HG02571 (cell line): ENCODE data around the gene SLC39A13.

ENCODE experiments used
- ATAC-seq: cut with Tn5 transposase; IDR thresholded peaks from one replicate; pipeline ENCODE4 v1.9.1; 2021; ENCODE audit warnings: mild to moderate bottlenecking, moderate library complexity; ENCODE audit not compliant: unreplicated experiment

SLC39A13 gene

DNA sequence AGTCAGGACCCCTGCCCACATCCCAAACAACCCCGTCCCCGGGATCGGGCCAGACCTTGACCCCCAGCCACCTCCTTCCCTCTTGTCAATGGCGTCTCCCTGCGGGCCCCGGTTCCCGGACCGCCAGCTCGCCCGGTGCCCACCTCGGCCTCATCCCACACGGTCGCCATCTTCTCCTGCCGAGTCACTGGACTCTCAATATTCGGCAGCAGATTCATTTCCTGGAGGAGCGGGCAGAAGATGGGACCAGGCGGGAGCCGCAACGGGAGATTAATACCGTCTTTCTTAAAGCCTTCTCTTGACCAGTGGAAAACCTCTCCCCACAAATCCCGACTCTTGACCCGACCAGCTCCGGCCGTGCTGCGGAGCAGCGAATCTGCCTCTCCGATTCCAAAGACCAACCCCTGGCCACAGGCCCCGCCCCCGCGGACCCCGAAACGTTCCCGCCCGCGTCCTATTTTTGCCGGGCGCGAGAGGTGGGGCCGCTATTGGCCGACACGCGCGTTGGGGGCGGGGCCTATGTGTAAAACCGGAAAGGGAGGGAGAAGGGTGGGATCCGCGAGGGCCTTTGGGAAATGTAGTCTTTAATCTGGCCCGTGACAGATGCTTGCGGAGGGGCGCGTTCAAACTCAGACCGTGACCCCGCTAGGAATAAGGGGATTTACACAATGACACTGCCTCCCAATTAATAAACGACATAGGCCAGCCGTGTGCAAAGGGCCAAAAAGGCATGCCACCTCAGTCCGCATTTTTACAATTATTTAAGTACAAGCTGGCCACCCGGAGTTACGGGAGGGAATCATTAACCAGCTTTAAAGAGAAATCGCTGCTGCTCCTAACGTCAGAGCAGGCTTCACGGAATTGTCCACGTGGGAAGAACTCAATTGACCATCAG, 17.9 kb downstream of the SLC39A13 start, which contains the start of gene PSMC3:
Gene PSMC3 (minus strand): TSS at position 378 of the 895 bp plus-strand sequence. CDS start 160 bp downstream, at position 218.
- ATAC-seq, result peak; percentile 87

DNA sequence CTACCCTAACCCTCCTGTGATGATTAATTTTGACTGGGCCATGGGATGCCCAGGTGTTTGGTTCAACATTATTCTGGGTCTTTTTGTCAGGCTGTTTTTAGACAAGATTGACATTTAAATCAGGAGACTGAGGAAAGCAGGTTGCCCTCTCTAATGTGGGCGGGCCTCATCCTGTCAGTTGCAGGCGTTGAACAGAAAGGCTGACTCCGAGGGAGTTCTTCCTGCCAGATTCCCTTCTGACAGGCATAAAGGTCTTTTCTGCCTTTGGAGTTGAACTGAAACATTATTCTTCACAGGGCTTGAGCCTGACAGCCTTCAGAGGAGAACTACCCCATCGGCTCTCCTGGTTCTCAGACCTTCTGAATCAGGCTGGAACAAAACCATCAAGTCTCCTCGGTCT, 22.1 kb downstream of the SLC39A13 start:
- no peak for ATAC-seq

DNA sequence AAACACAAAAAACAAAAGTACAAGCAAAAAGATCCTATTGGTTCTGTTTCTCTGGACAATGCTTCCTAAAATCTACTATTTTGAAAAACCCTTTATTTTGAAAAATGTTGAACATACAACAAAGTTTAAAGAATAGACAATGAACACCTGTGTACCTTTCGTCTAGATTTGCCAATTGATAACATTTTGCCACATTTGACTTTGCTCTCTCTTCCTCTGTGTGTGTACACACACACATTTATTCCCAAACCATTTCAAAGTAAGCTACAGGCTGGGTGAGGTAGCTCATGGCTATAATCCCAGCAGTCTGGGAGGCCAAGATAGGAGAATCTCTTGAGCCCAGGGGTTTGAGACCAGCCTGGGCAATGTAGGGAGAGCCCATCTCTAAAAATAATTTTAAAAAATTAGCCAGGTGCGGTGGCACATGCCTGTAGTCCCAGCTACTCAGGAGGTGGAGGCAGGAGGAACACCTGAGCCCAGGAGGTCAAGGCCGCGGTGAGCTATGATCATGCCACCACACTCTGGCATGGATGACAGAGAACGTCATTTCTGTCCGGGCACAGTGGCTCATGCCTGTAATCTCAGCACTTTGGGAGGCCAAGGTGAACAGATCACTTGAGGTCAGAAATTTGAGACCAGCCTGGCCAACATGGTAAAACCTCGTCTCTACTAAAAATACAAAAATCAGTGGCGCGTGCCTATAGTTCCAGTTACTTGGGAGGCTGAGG, 23.1 kb downstream of the SLC39A13 start:
- ATAC-seq, result no peak

DNA sequence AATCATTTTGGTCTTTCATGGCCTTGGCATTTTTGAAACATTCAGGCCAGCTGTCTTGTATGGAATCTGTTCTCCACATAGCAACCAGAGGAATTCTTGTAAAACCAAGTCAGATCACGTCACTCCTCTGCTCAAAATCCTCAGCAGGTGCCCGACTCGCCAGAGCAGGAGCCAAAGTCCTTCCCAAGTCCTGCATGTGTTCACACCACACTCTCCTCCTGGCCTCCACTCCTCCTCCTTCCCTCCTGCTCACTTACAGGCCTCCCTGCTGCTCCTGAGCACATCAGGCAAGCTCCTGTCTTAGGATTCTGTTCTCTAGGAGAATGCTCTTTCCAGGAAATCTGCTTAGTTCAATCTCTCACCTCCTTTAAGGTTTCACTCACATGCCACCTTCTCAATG, 24.8 kb downstream of the SLC39A13 start:
- ATAC-seq, result no peak

DNA sequence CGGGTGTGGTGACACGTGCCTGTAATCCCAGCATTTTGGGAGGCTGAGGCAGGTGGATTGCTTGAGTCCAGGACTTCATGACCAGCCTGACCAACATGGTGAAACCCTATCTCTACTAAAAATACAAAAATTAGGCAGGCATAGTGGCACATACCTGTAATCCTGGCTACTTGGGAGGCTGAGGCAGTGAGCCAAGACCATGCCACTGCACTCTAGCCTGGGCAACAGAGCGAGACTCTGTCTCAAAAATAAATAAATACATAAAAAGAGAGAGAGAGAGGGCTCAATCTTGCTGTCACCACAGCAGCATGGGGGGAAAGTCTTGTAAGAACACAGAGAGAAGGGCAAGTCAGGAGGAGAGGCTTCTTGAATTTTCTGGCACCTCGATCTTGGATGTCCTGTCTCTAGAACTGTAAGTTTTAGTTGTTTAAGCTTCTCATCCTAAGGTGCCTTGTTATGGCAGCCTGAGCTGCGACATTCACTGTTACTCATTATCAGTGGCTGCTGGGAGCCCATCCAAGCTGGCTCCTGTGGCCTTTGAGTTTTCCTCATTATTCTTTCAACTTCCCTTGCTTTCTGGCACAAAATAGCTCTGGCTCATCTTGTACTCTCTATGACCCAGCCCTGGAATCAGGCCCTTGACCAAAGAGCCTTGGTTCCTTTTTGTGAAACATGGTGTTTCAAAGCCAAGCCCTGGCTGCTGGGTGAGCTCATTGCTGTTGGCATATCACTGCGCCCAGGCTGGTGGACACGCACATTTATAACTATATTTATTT, 25.8 kb downstream of the SLC39A13 start:
- ATAC-seq, result no peak

DNA sequence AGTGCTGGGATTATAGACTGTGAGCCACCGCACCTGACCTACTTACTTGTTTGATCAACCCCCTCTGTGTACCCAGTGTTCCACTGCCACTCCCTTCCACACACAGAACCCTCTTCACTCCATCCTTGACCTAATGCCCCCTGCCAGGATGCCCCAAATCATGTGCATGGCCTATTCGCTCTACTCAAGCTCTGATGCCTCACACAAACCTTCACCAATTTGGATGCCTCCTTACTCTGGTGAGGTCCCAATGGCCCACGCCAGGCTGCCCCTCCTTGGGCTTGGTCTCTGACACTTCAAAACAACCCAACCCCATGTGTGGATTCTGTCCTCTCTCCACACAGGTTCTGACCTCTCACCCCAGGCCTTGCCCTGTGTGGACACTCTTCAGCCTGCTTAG, 27.3 kb downstream of the SLC39A13 start:
- ATAC-seq, result no peak

DNA sequence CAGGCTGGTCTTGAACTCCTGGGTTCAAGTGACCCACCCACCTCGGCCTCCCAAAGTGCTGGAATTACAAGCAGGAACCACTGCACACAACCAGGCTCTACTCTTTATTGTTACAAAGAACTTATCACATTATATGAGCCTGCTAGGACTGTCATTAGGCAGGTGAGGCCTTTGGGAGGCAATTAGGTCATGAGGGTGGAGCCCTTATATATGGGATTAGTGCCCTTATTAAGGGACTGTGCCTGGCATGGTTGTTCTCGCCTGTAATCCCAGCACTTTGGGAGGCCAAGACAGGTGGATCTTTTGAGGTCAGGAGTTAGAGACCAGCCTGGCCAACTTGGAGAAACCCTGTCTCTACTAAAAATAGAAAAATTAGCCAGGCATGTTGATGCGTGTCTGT, 28.3 kb downstream of the SLC39A13 start:
- no peak for ATAC-seq

DNA sequence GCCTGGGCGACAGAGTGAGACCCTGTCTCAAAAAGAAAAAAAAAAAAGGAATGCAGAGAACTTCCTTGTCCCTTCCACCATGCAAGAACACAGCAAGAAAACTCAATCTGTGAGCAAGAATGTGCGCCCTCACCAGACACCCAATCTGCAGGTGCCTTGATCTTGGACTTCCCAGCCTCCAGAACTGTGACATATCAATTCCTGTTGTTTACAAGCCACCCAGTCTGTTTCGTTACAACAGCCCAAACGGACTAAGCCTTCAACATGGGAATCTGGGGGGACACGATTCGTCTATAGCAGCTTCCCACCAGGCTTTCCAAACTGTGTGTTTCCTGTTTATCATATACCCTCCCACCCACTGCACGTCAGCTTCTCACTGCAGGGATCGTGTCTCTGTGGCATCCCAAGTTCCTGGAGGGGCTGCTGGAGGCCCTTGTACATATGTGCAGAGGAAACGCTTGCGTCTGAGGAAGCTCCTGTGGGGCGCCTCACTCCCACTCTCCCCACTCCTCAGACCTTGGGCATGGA, 28.9 kb downstream of the SLC39A13 start:
- no peak for ATAC-seq

DNA sequence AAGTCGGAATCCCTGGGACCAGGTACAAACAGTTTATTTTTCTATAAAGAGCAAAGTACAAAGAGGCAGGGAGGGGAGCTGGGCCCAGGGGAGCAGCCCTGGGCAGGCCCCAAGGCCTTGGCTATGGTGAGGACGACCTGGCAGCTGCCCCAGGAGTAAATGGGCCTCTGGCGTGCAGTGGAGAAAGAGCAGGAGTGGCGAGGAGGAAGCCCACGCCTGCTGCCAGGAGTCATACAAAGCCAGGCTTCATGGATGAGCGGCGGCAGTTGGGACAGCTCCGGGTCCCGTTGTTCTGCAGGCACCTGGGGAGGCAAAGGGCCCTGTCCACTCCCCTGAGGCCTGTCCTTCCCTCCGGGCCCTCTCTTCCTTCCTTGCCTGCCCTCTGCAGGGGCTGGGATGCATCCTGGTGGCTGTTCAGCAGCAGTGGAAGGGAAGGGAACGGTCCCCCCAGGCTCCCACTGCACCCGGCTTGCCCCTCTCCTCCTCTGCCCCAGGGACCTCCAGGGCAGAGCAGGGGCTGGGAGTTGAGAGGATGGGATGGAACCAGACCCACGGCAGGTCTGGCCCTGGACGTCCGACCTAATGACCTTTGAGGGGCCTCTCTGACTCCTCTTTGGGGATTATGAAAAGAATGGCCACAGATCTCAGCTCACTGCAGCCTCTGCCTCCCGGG, 29.5 kb downstream of the SLC39A13 start:
- no peak for ATAC-seq

DNA sequence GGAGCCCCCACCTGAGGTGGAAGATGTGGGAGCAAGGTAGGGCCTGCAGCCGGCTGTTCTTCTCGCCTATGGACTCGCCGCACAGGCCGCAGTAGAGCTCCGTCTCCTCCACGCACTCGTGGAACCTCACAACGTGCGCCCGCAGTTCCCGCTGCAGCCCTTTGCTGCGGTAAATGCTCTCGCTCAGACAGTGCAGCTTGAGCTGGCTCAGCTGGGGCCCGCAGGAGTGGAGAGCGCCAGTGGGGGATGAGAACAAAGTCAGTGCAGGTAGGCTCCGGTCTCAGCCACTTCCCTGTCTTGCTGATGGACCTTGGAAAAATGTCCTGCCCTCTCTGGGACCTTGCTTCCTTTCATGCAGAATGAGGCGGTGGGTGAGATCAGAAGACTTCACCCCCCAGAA, 30.3 kb downstream of the SLC39A13 start:
- no peak for ATAC-seq

DNA sequence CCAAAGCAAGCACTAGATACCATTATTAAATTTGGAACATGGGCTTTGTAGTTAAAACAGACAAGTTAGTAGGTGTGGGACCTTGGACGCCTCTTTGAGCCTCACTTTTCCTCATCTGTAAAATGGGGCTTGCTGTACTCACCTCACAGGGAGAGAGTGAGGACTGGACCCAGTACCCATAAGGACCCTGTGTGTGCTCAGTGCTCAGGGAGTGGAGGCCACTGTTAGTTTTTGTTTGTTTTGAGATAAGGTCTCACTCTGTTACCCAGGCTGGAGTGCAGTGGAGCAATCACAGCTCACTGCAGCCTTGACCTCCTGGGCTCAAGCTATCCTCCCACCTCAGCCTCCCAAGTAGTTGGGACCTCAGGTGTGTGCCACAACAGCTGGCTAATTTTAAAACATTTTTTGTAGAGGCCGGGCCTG, 31.7 kb downstream of the SLC39A13 start:
- no peak for ATAC-seq

DNA sequence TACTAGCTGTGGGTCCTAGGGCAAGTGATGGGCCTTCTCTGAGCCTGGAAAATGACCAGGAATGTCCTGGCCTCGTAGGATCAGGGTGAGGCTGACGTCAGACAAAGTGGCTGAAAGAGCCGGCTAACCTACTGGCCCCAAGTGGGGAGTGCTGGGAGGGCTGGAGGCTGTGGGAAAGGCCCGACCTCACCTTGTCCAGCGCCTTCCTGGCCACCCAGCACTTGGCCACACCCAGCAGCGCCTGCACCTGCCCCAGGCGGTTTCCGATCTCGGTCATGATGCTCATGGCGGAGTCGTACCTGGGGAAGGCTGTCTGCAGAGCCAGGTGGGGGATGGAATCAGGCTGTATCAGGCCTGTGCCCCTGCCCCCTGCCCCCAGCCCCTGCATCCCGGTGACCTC, 33.0 kb downstream of the SLC39A13 start:
- ATAC-seq, result no peak

DNA sequence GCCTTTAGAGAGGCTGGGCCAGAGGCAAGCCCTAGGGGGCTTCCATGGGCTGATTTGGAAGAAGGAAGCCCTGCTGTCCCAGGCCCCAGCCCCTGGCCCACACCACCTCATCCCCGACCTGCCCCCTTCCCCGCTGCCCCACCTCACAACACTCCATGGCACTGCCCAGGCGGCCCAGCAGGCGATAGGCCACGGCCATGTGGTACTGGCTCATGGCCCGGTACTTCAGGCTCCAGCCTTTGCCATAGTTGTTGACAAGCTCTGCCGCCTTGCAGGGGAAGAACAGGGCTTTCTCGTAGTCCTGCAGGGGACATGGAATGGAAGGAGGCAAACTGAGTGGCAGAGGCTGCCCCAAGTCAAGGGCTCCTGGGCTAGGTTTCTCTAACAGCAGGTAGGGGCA, 34.1 kb downstream of the SLC39A13 start:
- no peak for ATAC-seq

DNA sequence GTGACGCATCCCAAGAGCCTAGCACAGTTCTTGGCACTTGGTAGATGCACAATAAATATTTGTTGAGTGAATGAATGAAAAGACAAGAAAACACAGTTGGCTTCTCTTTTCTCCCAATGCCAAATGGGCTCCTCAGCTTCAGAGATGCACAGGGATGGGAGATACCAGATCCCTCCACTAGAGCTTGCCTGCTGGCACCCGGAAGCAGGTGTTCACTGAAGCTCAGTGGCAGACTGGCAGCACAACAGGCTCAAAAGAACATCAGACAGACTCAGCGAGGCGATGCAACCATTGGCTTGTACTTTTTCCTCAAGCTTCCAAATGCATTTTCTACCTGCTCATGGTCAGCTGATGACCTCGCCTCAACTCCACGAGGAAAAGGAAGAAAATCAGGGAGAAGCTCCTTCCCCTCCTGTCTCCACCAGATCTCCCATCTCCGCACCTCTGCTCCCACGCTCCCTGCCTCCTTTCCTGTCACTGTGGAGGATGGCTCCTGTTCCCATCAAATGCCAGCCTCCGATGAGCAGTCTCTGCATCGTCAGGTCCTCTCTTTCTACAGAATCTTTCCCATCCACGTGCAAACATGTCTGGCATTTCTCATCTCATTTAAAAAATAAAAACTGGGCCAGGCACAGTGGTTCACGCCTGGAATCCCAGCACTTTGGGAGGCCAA, 34.8 kb downstream of the SLC39A13 start:
- ATAC-seq, result no peak

DNA sequence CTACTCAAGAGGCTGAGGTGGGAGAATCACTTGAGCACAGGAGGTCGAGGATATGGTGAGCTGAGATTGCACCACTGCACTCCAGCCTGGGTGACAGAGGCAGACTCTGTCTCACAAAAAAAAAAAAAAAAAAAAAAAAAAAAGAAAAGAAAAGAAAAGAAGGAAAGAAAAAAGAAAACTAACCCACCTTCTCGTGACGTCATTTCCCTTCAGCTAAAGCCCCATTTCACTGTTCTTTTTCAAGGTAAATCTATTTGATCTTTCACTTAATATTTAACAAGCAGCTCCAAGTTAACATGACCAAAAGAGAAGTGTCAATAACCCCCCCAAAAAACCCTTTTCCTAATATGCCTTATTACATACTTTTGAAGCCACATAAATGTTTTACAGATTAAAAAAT, 35.4 kb downstream of the SLC39A13 start:
- ATAC-seq, result no peak

DNA sequence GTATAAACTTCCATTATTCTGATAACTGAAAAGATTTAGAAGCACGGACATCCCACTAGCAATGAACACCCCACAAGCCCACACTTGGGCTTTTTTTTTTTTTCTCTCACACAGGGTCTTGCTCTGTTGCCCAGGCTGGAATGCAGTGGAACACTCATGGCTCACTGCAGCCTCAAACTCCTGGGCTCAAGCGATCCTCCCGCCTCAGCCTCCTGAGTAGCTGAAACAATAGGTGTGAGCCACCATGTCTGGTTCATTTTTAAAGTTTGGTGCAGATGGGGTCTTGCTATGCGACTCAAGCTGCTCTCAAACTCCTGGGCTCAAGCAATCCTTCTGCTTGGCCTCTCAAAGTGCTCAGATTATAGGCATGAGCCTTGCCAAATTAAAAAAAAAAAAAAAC, 37.5 kb downstream of the SLC39A13 start:
- ATAC-seq, result no peak

DNA sequence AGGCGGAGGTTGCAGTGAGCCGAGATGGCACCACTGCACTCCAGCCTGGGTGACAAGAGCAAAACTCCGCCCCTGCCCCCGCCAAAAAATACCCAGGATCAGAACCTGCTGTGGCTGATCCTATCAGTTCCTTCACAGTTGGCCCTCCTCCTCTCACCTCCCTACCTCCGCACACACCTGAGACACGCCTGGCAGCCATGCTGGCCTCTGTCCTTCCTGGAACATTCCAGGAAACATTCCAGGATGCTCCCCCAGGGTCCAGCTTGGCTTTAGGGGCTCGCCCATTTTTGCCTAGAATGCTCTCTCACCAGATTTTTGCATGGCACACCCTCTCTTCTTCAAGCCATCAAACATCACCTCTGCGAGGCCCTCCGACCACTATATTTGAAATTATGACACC, 38.4 kb downstream of the SLC39A13 start:
- ATAC-seq, result no peak

DNA sequence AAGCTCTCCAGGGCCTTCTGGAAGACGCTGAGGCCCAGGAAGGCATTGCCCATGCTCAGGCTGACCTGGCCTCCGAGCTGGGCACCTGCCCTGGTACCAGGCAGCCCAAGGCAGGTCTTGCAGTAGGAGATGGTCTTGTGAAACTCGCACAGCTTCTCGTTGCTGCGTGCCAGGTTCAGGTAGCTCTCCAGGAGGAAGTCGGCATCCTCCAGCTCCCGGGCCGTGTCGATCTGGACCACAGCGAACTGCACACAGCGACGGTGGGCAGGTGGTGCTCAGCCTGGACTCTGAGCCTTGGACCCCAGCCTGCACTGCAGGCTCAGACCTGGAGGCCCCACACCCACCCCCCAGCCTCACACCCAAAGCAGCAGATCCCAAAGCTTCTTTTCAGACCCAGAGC, 39.5 kb downstream of the SLC39A13 start:
- ATAC-seq, result no peak

DNA sequence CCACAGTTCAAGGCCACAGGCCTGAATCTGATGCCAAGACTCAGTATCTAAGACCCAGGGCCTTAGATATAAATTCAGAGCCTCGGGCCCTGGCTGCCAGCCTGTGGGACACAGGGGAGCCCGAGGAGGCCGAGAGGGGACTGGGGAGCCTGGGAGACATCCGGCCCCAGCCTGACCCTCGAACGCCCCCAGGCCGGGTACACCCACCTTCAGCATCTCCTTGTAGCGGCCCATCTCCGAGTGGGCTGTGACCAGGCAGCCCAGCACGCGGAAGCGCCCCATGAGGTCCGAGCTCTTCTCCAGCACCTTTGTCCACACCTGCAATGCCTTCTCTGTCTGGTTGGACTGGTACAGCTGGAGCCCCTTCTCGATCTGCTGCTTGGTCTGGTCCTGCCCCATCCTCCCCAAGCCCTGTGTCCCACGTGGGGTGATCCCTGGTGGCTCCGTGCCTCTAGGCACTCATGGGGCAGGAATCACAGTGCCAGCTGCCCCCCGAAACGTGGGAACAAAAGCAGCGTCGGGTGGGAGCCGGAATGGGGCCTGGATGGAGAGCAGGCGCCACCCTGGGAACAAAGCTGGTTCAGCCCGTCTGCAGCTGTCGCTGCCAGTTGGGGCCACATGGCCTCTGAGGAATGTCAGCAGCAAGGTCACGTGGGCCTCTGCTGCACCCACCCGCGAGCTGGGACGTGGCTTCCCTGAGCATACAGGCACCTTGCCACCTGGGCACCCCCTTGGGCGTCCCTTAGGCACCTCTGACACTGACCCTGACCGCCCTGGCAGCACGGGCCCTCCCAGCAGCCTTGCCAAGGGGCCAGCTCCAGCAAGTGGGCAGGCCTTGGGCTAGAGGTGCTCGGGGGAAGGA, 40.4 kb downstream of the SLC39A13 start, which contains the start of gene RAPSN:
Gene RAPSN (minus strand): TSS at position 571 of the 862 bp plus-strand sequence. CDS start 172 bp downstream, at position 399.
- ATAC-seq, result no peak
